HepG2 (cell line): Measurements from ENCODE around the gene CCDC9B. TPM values are rescaled to one million over a fixed set of nuclear protein-coding genes. Genes with fewer than 3 reads are reported as not detected.

Source experiments
- AHR ChIP-seq: IDR thresholded peaks from 2 replicates; pipeline ENCODE4 v1.6.1; 2018; ENCODE audit warnings: missing genetic modification reagents, missing compliant biosample characterization
- CREB1 ChIP-seq, 2 experiments: fragments of 450-650 bp in 1 of 2; IDR thresholded peaks; 2 replicates each; pipeline ENCODE4 v1.6.1; 2016 to 2017; ENCODE audit warnings: control low read depth in 1 of 2, mild to moderate bottlenecking in 1 of 2, missing compliant biosample characterization in 1 of 2, missing genetic modification characterization in 1 of 2
- FUBP1 ChIP-seq: sonication (generic); formaldehyde crosslinking; IDR thresholded peaks from 2 replicates; pipeline ENCODE4 v1.5.1; 2020; ENCODE audit warnings: missing genetic modification reagents, mild to moderate bottlenecking, borderline replicate concordance
- KLF13 ChIP-seq: sonication (generic); formaldehyde crosslinking; IDR thresholded peaks from 2 replicates; pipeline ENCODE4 v1.4.0; 2020; ENCODE audit warnings: mild to moderate bottlenecking, missing genetic modification reagents
- MYPOP ChIP-seq: sonication (generic); formaldehyde crosslinking; IDR thresholded peaks from 2 replicates; pipeline ENCODE4 v1.8.1; 2023; ENCODE audit warnings: mild to moderate bottlenecking, moderate library complexity, missing genetic modification reagents
- WIZ ChIP-seq: sonication (generic); formaldehyde crosslinking; IDR thresholded peaks from 2 replicates; pipeline ENCODE4 v1.5.1; 2020; ENCODE audit warnings: mild to moderate bottlenecking, missing genetic modification reagents
- ZFP36L1 ChIP-seq: sonication (generic); formaldehyde crosslinking; IDR thresholded peaks from 2 replicates; pipeline ENCODE4 v1.8.0; 2022; ENCODE audit warnings: mild to moderate bottlenecking, missing genetic modification reagents, moderate library complexity
- ZNF329 ChIP-seq: sonication (generic); formaldehyde crosslinking; IDR thresholded peaks from 2 replicates; pipeline ENCODE4 v1.9.0; 2021; ENCODE audit warnings: low read depth, mild to moderate bottlenecking, missing genetic modification reagents
- ZNF850 ChIP-seq: sonication (generic); formaldehyde crosslinking; conservative IDR thresholded peaks from 2 replicates; pipeline ENCODE4 v1.9.0; 2021; ENCODE audit warnings: mild to moderate bottlenecking, missing genetic modification reagents
- ZXDC ChIP-seq: sonication (generic); formaldehyde crosslinking; IDR thresholded peaks from 2 replicates; pipeline ENCODE4 v1.5.0; 2020; ENCODE audit warnings: mild to moderate bottlenecking, missing genetic modification reagents
- polyA plus RNA-seq, 8 experiments: library from polyadenylated mRNA; depleted of rRNA in 3 of 8; stranded (reverse) in 7 of 8; unstranded in 1 of 8; fragments of >200 nt; fragmentation: Illumina TruSeq in 4 of 8; extraction: Trizol in 4 of 8; gene quantifications; 2 replicates each; pipeline versions ENCODE4 v1.2.1 to v1.2.3, GENCODE V29; 2011 to 2016; ENCODE audit warnings: low read depth in 4 of 8, missing spikeins in 1 of 8, mixed read lengths in 1 of 8; ENCODE audit not compliant: insufficient read depth in 1 of 8
- total RNA-seq, 5 experiments: library from RNA; depleted of rRNA; stranded (reverse); fragments of >200 nt; fragmentation: Illumina TruSeq; extraction: Trizol; gene quantifications; 2 replicates each; pipeline ENCODE4 v1.2.3, GENCODE V29; 2016; ENCODE audit warnings: low read depth in 1 of 5

Gene CCDC9B
- total and polyA plus RNA-seq, 2 of the 13 experiments (the other 11 are each of a cell fraction or from before 2014, with no cell fraction given) = 0.98 to 1.6 TPM

GRCh38 chr15:40295297-40295696 is 45.4 kb downstream of the CCDC9B start (continued):
- no peak for TF ChIP-seq FUBP1 (CRISPR knock-in tag)
- no peak for TF ChIP-seq KLF13 (CRISPR knock-in tag)
- TF ChIP-seq MYPOP = no peak
- TF ChIP-seq ZXDC = no peak
- no peak for TF ChIP-seq ZNF850 (CRISPR knock-in tag)
- no peak for TF ChIP-seq ZFP36L1 (CRISPR knock-in tag)
- no peak for TF ChIP-seq WIZ (CRISPR knock-in tag)
- TF ChIP-seq ZNF329 (CRISPR knock-in tag) = no peak
- TF ChIP-seq CREB1 (IDR thresholded peaks at IDR 0.05) = no peak
- no peak for TF ChIP-seq CREB1 (CRISPR knock-in tag; IDR thresholded peaks at IDR 0.05)
- no peak for TF ChIP-seq AHR (CRISPR knock-in tag)
